ENCODE results near the gene FCER2. TPM values are rescaled to one million over a fixed set of nuclear protein-coding genes. Genes with fewer than 3 reads are reported as not detected.

The FCER2 gene
- polyA plus RNA-seq, 2 of the 4 experiments (the other 2 are of a cell fraction), result not detected

DNA sequence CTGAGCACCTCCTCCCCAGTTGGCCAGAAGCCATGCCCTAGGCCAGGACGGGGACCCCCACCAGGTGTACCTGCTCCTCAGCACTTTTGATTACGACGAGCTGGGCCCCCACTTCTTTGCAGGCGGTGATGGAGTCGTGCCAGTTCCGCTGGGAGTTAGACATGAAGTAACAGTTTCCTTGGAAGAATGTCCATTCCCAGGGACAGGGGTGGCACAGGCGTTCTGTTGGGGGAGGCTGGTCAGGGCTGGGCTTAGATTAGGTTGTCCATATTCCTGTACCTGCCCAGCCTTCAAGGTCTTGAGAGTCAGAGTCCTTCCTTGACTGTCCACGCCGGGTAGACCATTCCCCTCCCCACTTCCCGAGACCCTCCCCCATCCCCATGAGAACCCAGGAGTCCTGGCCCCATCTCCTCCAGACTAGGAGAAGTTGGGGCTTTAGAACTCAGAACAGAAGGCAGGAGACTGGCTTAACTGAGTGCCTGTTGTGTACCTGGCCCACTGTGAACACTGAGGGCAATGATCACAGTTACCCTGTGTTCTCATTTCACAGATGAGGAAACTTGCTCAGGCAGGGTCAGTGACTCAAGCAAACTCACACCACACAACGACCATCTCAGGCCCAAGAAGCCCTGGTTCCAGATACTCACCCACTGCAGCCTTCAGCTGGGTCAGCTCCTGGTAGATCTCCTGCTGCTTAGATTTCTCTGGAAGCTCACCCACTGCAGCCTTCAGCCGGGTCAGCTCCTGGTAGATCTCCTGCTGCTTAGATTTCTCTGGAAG is 43.1 kb upstream of the FCER2 start:
- ChIA-PET CTCF (interaction anchor here (0.8 kb wide), 1 partner anchor 64 kb away, joined by 3 read pairs; the partner anchor contains the start of gene TRAPPC5), POLR2A (no interaction called here)
- ATAC-seq, result no peak
- TF ChIP-seq, protein P1, sequence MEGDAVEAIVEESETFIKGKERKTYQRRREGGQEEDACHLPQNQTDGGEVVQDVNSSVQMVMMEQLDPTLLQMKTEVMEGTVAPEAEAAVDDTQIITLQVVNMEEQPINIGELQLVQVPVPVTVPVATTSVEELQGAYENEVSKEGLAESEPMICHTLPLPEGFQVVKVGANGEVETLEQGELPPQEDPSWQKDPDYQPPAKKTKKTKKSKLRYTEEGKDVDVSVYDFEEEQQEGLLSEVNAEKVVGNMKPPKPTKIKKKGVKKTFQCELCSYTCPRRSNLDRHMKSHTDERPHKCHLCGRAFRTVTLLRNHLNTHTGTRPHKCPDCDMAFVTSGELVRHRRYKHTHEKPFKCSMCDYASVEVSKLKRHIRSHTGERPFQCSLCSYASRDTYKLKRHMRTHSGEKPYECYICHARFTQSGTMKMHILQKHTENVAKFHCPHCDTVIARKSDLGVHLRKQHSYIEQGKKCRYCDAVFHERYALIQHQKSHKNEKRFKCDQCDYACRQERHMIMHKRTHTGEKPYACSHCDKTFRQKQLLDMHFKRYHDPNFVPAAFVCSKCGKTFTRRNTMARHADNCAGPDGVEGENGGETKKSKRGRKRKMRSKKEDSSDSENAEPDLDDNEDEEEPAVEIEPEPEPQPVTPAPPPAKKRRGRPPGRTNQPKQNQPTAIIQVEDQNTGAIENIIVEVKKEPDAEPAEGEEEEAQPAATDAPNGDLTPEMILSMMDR (IDR thresholded peaks at IDR 0.05), result no peak
- no peak for TF ChIP-seq SREBF2 (IDR thresholded peaks at IDR 0.05)
- no peak for TF ChIP-seq NR3C1 (IDR thresholded peaks at IDR 0.05)
- TF ChIP-seq, protein P2, sequence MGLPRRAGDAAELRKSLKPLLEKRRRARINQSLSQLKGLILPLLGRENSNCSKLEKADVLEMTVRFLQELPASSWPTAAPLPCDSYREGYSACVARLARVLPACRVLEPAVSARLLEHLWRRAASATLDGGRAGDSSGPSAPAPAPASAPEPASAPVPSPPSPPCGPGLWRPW (IDR thresholded peaks at IDR 0.05), result no peak
- TF ChIP-seq FOSL2 (IDR thresholded peaks at IDR 0.05), result no peak
- TF ChIP-seq FOSL2 (CRISPR knock-in tag; IDR thresholded peaks at IDR 0.05), result no peak
- TF ChIP-seq, protein P3, sequence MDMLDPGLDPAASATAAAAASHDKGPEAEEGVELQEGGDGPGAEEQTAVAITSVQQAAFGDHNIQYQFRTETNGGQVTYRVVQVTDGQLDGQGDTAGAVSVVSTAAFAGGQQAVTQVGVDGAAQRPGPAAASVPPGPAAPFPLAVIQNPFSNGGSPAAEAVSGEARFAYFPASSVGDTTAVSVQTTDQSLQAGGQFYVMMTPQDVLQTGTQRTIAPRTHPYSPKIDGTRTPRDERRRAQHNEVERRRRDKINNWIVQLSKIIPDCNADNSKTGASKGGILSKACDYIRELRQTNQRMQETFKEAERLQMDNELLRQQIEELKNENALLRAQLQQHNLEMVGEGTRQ (IDR thresholded peaks at IDR 0.05), result no peak
- no peak for TF ChIP-seq CHD4 (IDR thresholded peaks at IDR 0.05; ENCODE audit: borderline replicate concordance)
- TF ChIP-seq HOXB5 (CRISPR knock-in tag; IDR thresholded peaks at IDR 0.05), result no peak
- no peak for TF ChIP-seq RNF2 (IDR thresholded peaks at IDR 0.05; ENCODE audit: borderline replicate concordance, low read depth)
- TF ChIP-seq ZC3H11A (IDR thresholded peaks at IDR 0.05), result no peak
- TF ChIP-seq TFCP2L1 (CRISPR knock-in tag; IDR thresholded peaks at IDR 0.05), result no peak
- TF ChIP-seq BHLHE40 (IDR thresholded peaks at IDR 0.05; ENCODE audit: low read depth, low read length), result no peak
- TF ChIP-seq ZNF302 (CRISPR knock-in tag; IDR thresholded peaks at IDR 0.05), result no peak
- TF ChIP-seq RCOR1 (IDR thresholded peaks at IDR 0.05; ENCODE audit: low read depth, low read length), result no peak
- TF ChIP-seq HOXB13 (CRISPR knock-in tag; IDR thresholded peaks at IDR 0.05; ENCODE audit: low read depth), result no peak
- TF ChIP-seq, protein P4, sequence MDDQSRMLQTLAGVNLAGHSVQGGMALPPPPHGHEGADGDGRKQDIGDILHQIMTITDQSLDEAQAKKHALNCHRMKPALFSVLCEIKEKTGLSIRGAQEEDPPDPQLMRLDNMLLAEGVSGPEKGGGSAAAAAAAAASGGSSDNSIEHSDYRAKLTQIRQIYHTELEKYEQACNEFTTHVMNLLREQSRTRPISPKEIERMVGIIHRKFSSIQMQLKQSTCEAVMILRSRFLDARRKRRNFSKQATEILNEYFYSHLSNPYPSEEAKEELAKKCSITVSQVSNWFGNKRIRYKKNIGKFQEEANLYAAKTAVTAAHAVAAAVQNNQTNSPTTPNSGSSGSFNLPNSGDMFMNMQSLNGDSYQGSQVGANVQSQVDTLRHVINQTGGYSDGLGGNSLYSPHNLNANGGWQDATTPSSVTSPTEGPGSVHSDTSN (IDR thresholded peaks at IDR 0.05), result no peak
- WGBS (ENCODE audit: missing lambda C conversion rate), result 7% methylated on average over 3 of the region's 12 CpGs
- Histone ChIP-seq H3K4me3 (no peak overlapping the region), H3K27ac (no peak overlapping the region), H3K9me3 (no peaks in the 10 kb centered on the region), H3K4me2 (no peak overlapping the region), H3K4me1 (no peaks in the 10 kb centered on the region)
- FAIRE-seq, result no peak
- no peak for DNase-seq (ENCODE audit: low read depth in 1 of 2, low spot score in 1 of 2)

DNA sequence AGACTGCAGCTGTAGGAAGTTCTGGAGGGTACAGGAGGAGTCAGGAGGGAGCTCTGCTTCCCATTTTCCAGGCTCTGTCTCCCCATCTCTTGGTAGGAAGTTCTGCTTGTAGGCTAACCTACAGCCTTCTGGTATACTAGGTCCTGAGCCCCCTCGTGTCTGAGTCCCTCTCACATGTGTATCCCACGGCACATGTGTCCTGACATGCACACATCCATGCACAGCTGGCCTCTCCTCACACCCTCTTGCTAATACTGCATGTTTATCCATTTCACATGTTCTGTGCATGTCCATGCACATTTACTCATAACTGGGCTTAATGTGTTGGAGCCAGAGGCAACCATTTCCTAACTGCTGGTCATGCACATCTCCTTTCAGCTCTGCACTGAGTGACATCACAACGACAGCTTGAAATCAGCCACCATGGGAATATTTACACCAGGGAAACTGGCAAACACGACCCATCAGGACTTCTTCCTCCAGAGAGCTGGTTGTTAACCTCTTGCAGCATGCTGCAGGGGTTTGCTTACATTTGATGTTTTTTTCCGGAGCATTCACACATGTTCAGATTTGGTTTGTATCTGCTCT is 42.4 kb upstream of the FCER2 start:
- H3K4me2 ChIP-seq, result no peak overlapping the region
- ChIA-PET CTCF (interaction anchor here (0.6 to 0.8 kb wide), 2 partner anchors 13 to 63 kb away, joined by 3 read pairs; partner anchors contain the start of gene TRAPPC5), POLR2A (no interaction called here)
- no peak for DNase-seq (ENCODE audit: low read depth in 1 of 2, low spot score in 1 of 2)
- 20% methylated on average over 5 of the region's 5 CpGs for WGBS (ENCODE audit: missing lambda C conversion rate)
- H3K9me3 ChIP-seq, result no peaks in the 10 kb centered on the region
- H3K4me3 ChIP-seq, result no peak overlapping the region
- no peak overlapping the region for H3K27ac ChIP-seq
- FAIRE-seq, result no peak
- no peak for ATAC-seq
- H3K4me1 ChIP-seq, result no peaks in the 10 kb centered on the region
- no peak for TF ChIP-seq RNF2 (IDR thresholded peaks at IDR 0.05; ENCODE audit: borderline replicate concordance, low read depth)
- TF ChIP-seq GATA3 (IDR thresholded peaks at IDR 0.05; ENCODE audit: borderline replicate concordance), result no peak
- TF ChIP-seq, protein P4 (IDR thresholded peaks at IDR 0.05), result no peak
- TF ChIP-seq ZSCAN20 (CRISPR knock-in tag; IDR thresholded peaks at IDR 0.05), result no peak
- TF ChIP-seq, protein P3 (IDR thresholded peaks at IDR 0.05), result no peak
- no peak for TF ChIP-seq ESRRA (IDR thresholded peaks at IDR 0.05; ENCODE audit: borderline replicate concordance, low read length)
- TF ChIP-seq, protein P2 (IDR thresholded peaks at IDR 0.05), result no peak
- no peak for TF ChIP-seq PHF8 (IDR thresholded peaks at IDR 0.05; ENCODE audit: borderline replicate concordance, low read depth)
- TF ChIP-seq FOSL2 (IDR thresholded peaks at IDR 0.05), result no peak
- no peak for TF ChIP-seq FOSL2 (CRISPR knock-in tag; IDR thresholded peaks at IDR 0.05)
- TF ChIP-seq SREBF2 (IDR thresholded peaks at IDR 0.05), result no peak
- TF ChIP-seq RFX5 (IDR thresholded peaks at IDR 0.05), result no peak
- no peak for TF ChIP-seq ZFP36 (IDR thresholded peaks at IDR 0.05; ENCODE audit: borderline replicate concordance, partially characterized antibody)
- TF ChIP-seq MAZ (IDR thresholded peaks at IDR 0.05; ENCODE audit: borderline replicate concordance, low read depth, low read length), result no peak
- no peak for TF ChIP-seq CEBPB (IDR thresholded peaks at IDR 0.05)
- TF ChIP-seq POLR2AphosphoS2 (conservative IDR thresholded peaks at IDR 0.05; ENCODE audit: low read length), result no peak
- no peak for TF ChIP-seq CHD2 (IDR thresholded peaks at IDR 0.05; ENCODE audit: low read length, partially characterized antibody)
- TF ChIP-seq EP300 (IDR thresholded peaks at IDR 0.05), result no peak
